Duodenal mucosa (tissue), 2 donors: Measurements from ENCODE around the gene PRKCA.

ENCODE experiments used
- H3K27ac ChIP-seq: one replicate; pipeline ENCODE4 v1.7.0; 2013; ENCODE audit warnings: low read depth, low read length
- H3K27me3 ChIP-seq, 2 donors: one replicate each; pipeline ENCODE4 v1.7.0; 2013; ENCODE audit warnings: low read length in 2 of 2, control low read depth in 1 of 2; ENCODE audit not compliant: insufficient read depth in 2 of 2, control insufficient read depth in 1 of 2
- H3K36me3 ChIP-seq, 2 donors: one replicate each; pipeline ENCODE4 v1.7.0; 2013; ENCODE audit warnings: low read length in 2 of 2, control low read depth in 1 of 2; ENCODE audit not compliant: insufficient read depth in 2 of 2, control insufficient read depth in 1 of 2
- H3K4me1 ChIP-seq, 2 donors: one replicate each; pipeline ENCODE4 v1.7.0; 2013; ENCODE audit warnings: low read length in 2 of 2, control low read depth in 1 of 2; ENCODE audit not compliant: insufficient read depth in 2 of 2, control insufficient read depth in 1 of 2
- H3K4me3 ChIP-seq, 2 donors: one replicate each; pipeline ENCODE4 v1.7.0; 2013; ENCODE audit warnings: low read length in 2 of 2, low read depth in 1 of 2
- H3K9ac ChIP-seq, 2 donors: one replicate each; pipeline ENCODE4 v1.7.0; 2013; ENCODE audit warnings: low read length in 2 of 2, low read depth in 1 of 2
- H3K9me3 ChIP-seq, 2 donors: one replicate each; pipeline ENCODE4 v1.7.0; 2013; ENCODE audit warnings: low read length in 2 of 2, control low read depth in 1 of 2; ENCODE audit not compliant: control insufficient read depth in 1 of 2

Gene PRKCA

DNA sequence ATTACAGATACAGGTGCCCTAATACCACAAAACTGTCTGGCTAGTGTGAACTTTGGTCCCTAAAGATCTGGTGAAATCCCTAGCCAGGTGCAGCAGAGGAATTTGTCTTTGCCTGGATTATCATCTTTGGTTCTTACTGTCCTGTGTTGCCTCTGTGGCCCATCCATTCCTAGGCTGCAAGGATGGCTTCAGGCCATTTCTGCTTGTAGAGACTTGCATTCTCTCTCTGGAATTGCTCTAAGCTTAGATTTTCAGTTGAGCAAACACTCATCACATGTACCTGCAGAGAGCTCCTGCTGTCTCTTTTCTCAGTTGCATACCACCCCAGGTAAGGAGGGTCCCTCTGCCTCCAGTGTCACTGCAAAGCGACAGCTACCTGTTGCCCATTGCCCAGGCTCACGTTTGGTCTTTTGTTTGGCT is 114.9 kb downstream of the PRKCA start:
- Histone ChIP-seq H3K4me1 (peaks cover 44 to 48% of the 10 kb centered on the region in 2 donors), H3K27ac (no peak overlapping the region), H3K4me3 (no peak overlapping the region), H3K36me3 (no peaks in the 10 kb centered on the region), H3K9ac (no peak overlapping the region), H3K9me3 (no peaks in the 10 kb centered on the region), H3K27me3 (no peaks in the 10 kb centered on the region)

- Histone ChIP-seq H3K27ac (no peak overlapping the region), H3K36me3 (no peaks in the 10 kb centered on the region), H3K4me3 (no peak overlapping the region)
Observed at GRCh38 chr17:66420961-66421371, 118.6 kb downstream of the PRKCA start.

DNA sequence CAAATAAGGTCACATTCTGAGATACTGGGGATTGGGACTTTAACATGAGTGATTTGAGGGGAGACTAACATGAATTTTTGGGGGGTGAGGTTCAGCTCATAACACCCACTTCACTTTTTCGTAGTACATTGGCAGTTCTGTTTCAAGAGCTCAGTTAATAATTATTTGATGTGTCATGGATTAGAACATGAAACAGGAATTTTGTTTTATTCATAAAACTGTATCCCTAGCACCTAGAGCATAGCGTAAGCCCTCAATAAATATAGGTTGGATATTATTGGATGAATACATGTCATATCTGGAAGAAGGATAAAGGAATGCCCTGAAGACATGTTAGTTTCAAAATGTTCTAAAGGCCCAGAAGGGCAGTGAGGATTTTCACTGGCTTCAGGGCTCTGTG is 119.8 kb downstream of the PRKCA start:
- Histone ChIP-seq H3K27ac (no peak overlapping the region), H3K4me1 (peaks cover 5 to 11% of the 10 kb centered on the region in 2 donors), H3K9me3 (no peaks in the 10 kb centered on the region), H3K36me3 (no peaks in the 10 kb centered on the region), H3K9ac (no peak overlapping the region), H3K4me3 (no peak overlapping the region), H3K27me3 (no peaks in the 10 kb centered on the region)

More at GRCh38 chr17:66420961-66421371, 118.6 kb downstream of the PRKCA start:
- no peaks in the 10 kb centered on the region for H3K27me3 ChIP-seq
- H3K9me3 ChIP-seq: no peaks in the 10 kb centered on the region
- H3K9ac ChIP-seq: no peak overlapping the region
- peaks cover 15 to 16% of the 10 kb centered on the region in 2 donors for H3K4me1 ChIP-seq

DNA sequence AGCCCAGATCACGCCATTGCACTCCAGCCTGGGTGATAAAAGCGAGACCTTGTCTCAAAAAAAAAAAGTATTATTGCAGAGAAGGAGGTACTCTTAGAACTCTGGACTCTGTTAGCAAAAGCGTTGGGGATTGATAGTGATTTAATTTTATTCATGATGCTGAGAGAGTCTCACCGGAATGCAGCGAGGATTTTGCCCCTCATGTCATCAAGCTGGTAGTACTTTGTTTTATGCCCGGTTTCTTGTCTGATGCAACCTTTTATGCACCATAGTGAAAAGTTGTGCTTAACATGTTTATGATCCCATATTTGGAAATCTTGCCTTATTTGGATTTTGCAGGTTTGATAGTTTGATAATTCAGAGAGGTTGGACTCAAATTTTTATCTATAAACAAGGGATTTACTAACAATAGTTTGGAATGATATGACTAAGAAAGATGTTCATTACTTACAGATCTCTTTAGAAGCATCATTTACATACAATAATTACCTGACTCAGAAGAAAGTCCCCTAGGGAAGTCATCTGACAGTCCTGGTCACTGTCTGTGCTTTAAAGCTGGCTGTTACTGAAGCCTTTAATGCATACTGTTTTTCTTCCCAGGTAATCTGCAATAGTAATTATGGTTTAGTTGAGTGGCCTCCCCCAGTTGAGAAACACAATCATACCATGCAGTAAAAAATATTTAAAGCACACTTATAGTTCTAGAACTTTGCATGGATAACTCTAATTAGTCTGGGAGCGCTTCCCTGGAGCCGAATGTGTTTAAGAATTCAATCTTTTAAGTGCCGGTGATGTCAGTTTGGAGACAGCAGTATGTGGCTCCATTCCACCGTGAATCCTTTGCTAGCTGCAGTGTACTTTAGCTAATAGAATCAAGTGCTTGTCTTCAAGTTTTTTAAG is 120.9 kb downstream of the PRKCA start:
- Histone ChIP-seq H3K9ac (no peak overlapping the region), H3K4me3 (no peak overlapping the region), H3K27me3 (no peaks in the 10 kb centered on the region), H3K27ac (no peak overlapping the region), H3K9me3 (no peaks in the 10 kb centered on the region), H3K4me1 (peaks cover 0 to 8% of the 10 kb centered on the region in 2 donors), H3K36me3 (no peaks in the 10 kb centered on the region)

DNA sequence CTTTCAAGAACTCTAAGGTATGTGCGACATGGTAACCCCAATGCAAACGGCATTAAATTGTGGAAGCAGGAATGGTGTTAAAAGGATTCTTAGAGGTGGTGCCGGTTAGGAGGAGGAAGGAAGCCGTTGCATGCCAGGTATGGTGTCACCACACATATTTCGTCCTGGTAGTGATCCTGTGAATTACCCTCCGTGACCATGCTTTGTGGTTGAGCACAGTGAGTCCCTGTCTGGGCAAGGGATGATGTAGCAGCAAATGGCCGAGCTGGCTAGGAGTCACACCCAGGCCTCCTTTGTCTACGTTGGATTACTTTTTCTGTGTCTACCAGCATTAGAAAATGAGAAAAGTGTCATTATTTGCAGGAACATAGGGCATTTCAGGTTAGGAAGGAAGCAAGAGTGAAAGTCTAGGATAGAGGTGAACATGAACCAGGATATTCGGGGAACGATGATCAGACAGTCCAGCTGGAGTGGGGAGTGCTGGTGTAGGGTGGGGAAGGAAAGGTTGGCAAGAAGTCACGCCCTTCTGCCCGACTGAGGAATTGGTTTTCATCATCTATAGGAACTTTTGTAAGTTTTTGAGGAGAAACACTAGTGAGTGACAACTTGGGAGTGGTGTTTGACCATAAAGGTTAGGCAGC is 123.5 kb downstream of the PRKCA start:
- H3K4me1 ChIP-seq: peaks cover 5 to 17% of the 10 kb centered on the region in 2 donors
- no peak overlapping the region for H3K27ac ChIP-seq
- H3K4me3 ChIP-seq: no peak overlapping the region
- no peaks in the 10 kb centered on the region for H3K9me3 ChIP-seq
- no peaks in the 10 kb centered on the region for H3K27me3 ChIP-seq
- no peak overlapping the region for H3K9ac ChIP-seq
- H3K36me3 ChIP-seq: no peaks in the 10 kb centered on the region

DNA sequence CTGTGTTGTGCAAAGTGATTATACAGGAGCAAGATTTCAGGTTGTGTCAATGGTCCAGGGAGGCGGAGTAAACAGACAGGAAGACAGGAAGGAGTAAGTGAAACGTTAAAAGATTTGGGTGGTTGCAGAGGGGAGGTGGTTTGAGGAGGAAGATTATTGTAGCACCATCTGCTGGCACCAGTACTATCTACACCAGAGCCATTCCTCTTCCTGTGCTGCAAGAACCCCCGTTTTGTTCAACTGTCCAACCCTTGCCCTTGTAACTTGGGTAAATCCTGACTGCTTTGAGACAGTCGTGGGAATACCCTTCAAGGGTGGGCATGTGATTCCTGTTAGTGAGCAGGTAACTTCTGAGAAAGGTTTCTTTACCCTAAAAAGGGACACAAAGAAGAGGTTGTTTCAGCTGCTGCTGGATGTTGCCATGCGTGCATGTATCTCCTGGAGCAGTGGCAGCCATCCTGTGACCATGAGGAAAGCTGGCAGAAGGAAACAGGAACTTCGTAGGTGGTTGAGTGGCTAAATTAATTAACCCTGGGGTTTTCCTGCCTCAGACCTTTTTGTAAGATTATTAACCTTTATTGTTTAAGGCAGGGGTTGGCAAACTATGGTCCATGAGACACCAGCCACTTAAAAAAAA is 124.1 kb downstream of the PRKCA start:
- no peaks in the 10 kb centered on the region for H3K9me3 ChIP-seq
- H3K27me3 ChIP-seq: no peaks in the 10 kb centered on the region
- no peak overlapping the region for H3K9ac ChIP-seq
- H3K4me1 ChIP-seq: peaks cover 6 to 23% of the 10 kb centered on the region in 2 donors
- no peaks in the 10 kb centered on the region for H3K36me3 ChIP-seq
- H3K4me3 ChIP-seq: no peak overlapping the region
- no peak overlapping the region for H3K27ac ChIP-seq

- Histone ChIP-seq H3K36me3 (no peaks in the 10 kb centered on the region), H3K9ac (no peak overlapping the region), H3K4me3 (no peak overlapping the region), H3K27me3 (no peaks in the 10 kb centered on the region), H3K4me1 (peaks cover 10 to 23% of the 10 kb centered on the region in 2 donors), H3K9me3 (no peaks in the 10 kb centered on the region), H3K27ac (no peak overlapping the region)
Observed at GRCh38 chr17:66427134-66427533, 124.7 kb downstream of the PRKCA start.

- Histone ChIP-seq H3K27me3 (no peaks in the 10 kb centered on the region), H3K4me3 (no peak overlapping the region), H3K9ac (no peak overlapping the region), H3K9me3 (no peaks in the 10 kb centered on the region), H3K36me3 (no peaks in the 10 kb centered on the region), H3K27ac (no peak overlapping the region), H3K4me1 (peaks cover 15 to 30% of the 10 kb centered on the region in 2 donors)
Observed at GRCh38 chr17:66429680-66430079, 127.3 kb downstream of the PRKCA start.

- Histone ChIP-seq H3K4me3 (no peak overlapping the region), H3K4me1 (peaks cover 15 to 26% of the 10 kb centered on the region in 2 donors), H3K36me3 (no peaks in the 10 kb centered on the region), H3K27ac (no peak overlapping the region), H3K9ac (no peak overlapping the region), H3K27me3 (no peaks in the 10 kb centered on the region), H3K9me3 (no peaks in the 10 kb centered on the region)
Observed at GRCh38 chr17:66430846-66431795, 128.7 kb downstream of the PRKCA start.
